Psoas muscle (tissue), 8 donors: Measurements from ENCODE around the gene IFRD1. TPM values are rescaled to one million over a fixed set of nuclear protein-coding genes. Genes with fewer than 3 reads are reported as not detected.

ENCODE experiments used
- ATAC-seq, 4 donors: fragments of 200-7000 bp; cut with Tn5 transposase; one replicate each; pipeline ENCODE4 v1.9.1; 2020; ENCODE audit warnings: moderate library complexity in 3 of 4, mild to moderate bottlenecking in 2 of 4
- DNase-seq, 2 donors: peaks; one replicate each; pipeline ENCODE4 v3.0.0-alpha.2; 2020
- H3K27ac ChIP-seq: fragments of 200-600 bp; one replicate; pipeline ENCODE4 v1.8.0; 2022
- H3K27me3 ChIP-seq, 3 donors: fragments of 200-600 bp in 1 of 3; one replicate each; pipeline versions ENCODE4 v1.6.1 to v1.8.0; 2013 to 2022; ENCODE audit warnings: low read length in 2 of 3, mild to moderate bottlenecking in 2 of 3, moderate library complexity in 1 of 3; ENCODE audit not compliant: insufficient read depth in 3 of 3
- H3K36me3 ChIP-seq, 2 donors: fragments of 200-600 bp in 1 of 2; one replicate each; pipeline versions ENCODE4 v1.6.1 to v1.8.0; 2013 to 2022; ENCODE audit warnings: low read depth in 1 of 2, mild to moderate bottlenecking in 1 of 2, moderate library complexity in 1 of 2; ENCODE audit not compliant: insufficient read depth in 1 of 2
- H3K4me1 ChIP-seq: fragments of 200-600 bp; one replicate; pipeline ENCODE4 v1.8.0; 2022
- H3K4me3 ChIP-seq: fragments of 200-600 bp; one replicate; pipeline ENCODE4 v1.8.0; 2022; ENCODE audit warnings: mild to moderate bottlenecking
- H3K9me3 ChIP-seq: fragments of 200-600 bp; one replicate; pipeline ENCODE4 v1.8.0; 2022
- CTCF ChIP-seq: fragments of 200-600 bp; IDR thresholded peaks from one replicate; pipeline ENCODE4 v1.8.0; 2022; ENCODE audit warnings: antibody characterized with exemption
- WGBS, 3 donors: extraction: QIAGEN DNeasy Blood & Tissue Kit; methylation state at CpG; one replicate each; pipeline versions ENCODE4 v1.1.6 to v1.1.7; 2013; 5-methylcytosine and 5-hydroxymethylcytosine counted together
- intact Hi-C, 2 donors: fragments of 100-400 bp; cut with DNase I; formaldehyde crosslinking; loops; one replicate each; pipeline versions ENCODE4 v1.11.0 to v1.14.2; 2022
- long read RNA-seq, 2 donors: library from polyadenylated mRNA; unstranded; transcript quantifications; one replicate each; pipeline ENCODE4 v2.0.0, GENCODE V29; 2021
- polyA plus RNA-seq, 3 donors: library from polyadenylated mRNA; stranded (reverse); fragments of 200-250 nt; gene quantifications; one replicate each; pipeline ENCODE4 v1.2.3, GENCODE V29; 2013
- total RNA-seq, 4 donors: library from RNA; stranded (reverse); fragmentation: NEBNext Ultra II Directional in 2 of 4; extraction: Animal tissue kit (Norgen Biotek cat#: 25700) in 2 of 4; gene quantifications; one replicate each; pipeline versions ENCODE4 v1.2.1 to v1.2.4, GENCODE V29; 2021 to 2023
- donor health status: healthy with polysubstance abuse.
- donor health status: DM: no; HTN: no; CAD: no; lungs with moderate emphysema.
- donor health status: Bipolar disorder and iron deficiency.
- donor health status: healthy.
- donor health status: DM: yes; HTN: yes; CAD: no.
- donor health status: DM: no; HTN: no; CAD: no.
- donor health status: DM: no; HTN: no; CAD: no.
- donor health status: DM: yes; HTN: yes; CAD: no.

The IFRD1 gene, protein sequence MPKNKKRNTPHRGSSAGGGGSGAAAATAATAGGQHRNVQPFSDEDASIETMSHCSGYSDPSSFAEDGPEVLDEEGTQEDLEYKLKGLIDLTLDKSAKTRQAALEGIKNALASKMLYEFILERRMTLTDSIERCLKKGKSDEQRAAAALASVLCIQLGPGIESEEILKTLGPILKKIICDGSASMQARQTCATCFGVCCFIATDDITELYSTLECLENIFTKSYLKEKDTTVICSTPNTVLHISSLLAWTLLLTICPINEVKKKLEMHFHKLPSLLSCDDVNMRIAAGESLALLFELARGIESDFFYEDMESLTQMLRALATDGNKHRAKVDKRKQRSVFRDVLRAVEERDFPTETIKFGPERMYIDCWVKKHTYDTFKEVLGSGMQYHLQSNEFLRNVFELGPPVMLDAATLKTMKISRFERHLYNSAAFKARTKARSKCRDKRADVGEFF
- total RNA-seq (100 to 1,000 TPM in 1 of 4 donors, 10 to 100 TPM in 3; 43.7 to 163 (median 54.0) TPM), polyA plus RNA-seq (100 to 1,000 TPM in 1 of 3 donors, 10 to 100 TPM in 2; 34.7 to 153 (median 84.1) TPM)
- long read RNA-seq, donor 1, transcript IFRD1-202 (12 exons, 2,290 nt): major isoform, 42 of 51 reads
- long read RNA-seq, donor 1, partial matches to known transcripts: 1 of 51 reads
- long read RNA-seq, donor 1, other reads (novel, unspliced or antisense): 4 of 51 reads
- long read RNA-seq, donor 2, transcript IFRD1-205 (4 exons, 1,938 nt): minor isoform, 6 of 611 reads
- long read RNA-seq, donor 2, transcript IFRD1-202 (12 exons, 2,290 nt): major isoform, 563 of 611 reads
- long read RNA-seq, donor 2, partial matches to known transcripts: 10 of 611 reads
- long read RNA-seq, donor 2, other reads (novel, unspliced or antisense): 29 of 611 reads

- ATAC-seq (peak; percentile 83 to 89 (median 84)), DNase-seq (peak; percentile 99)
- Histone ChIP-seq H3K27ac (peak within 1 kb of the TSS; percentile 100), H3K4me1 (peaks cover 27% of the 10 kb centered on the region), H3K36me3 (peaks cover 0 to under 1% of the 10 kb centered on the region in 2 donors), H3K9me3 (no peaks in the 10 kb centered on the region), H3K4me3 (peak within 1 kb of the TSS; percentile 97), H3K27me3 (no peaks in the 10 kb centered on the region)
- intact Hi-C loops: loop anchor here in 1 of 2 donors (2.0 kb wide), 1 partner anchor 31 kb away; the partner anchor contains the start of gene LSMEM1
- WGBS, 3 donors: 0% methylated on average over 72 to 73 of the region's 73 CpGs
- TF ChIP-seq CTCF: no peak
Observed at GRCh38 chr7:112449902-112450806, at the start of gene IFRD1. Gene IFRD1 (plus strand): TSS chr7:112450460. CDS start chr7:112450689, 229 bp downstream.

- H3K27ac ChIP-seq: no peak overlapping the region
- no peak overlapping the region for H3K4me3 ChIP-seq
- TF ChIP-seq CTCF: no peak
- no peaks in the 10 kb centered on the region for H3K27me3 ChIP-seq
- H3K36me3 ChIP-seq: no peaks in the 10 kb centered on the region
- no peak for ATAC-seq
- H3K9me3 ChIP-seq: no peaks in the 10 kb centered on the region
- no peak for DNase-seq
- H3K4me1 ChIP-seq: no peaks in the 10 kb centered on the region
- intact Hi-C loops: no loop called here
Observed at GRCh38 chr7:112404321-112404720, 45.9 kb upstream of the IFRD1 start.

- no peaks in the 10 kb centered on the region for H3K27me3 ChIP-seq
- WGBS, 3 donors: 91 to 97% (median 94%) methylated on average over 1 of the region's 1 CpG
- no peak overlapping the region for H3K27ac ChIP-seq
- H3K9me3 ChIP-seq: no peaks in the 10 kb centered on the region
- DNase-seq (no peak), ATAC-seq (no peak)
- TF ChIP-seq CTCF: no peak
- no peaks in the 10 kb centered on the region for H3K36me3 ChIP-seq
- H3K4me1 ChIP-seq: no peaks in the 10 kb centered on the region
- intact Hi-C loops: no loop called here
- no peak overlapping the region for H3K4me3 ChIP-seq
Observed at GRCh38 chr7:112405286-112405685, 45.0 kb upstream of the IFRD1 start.

DNA sequence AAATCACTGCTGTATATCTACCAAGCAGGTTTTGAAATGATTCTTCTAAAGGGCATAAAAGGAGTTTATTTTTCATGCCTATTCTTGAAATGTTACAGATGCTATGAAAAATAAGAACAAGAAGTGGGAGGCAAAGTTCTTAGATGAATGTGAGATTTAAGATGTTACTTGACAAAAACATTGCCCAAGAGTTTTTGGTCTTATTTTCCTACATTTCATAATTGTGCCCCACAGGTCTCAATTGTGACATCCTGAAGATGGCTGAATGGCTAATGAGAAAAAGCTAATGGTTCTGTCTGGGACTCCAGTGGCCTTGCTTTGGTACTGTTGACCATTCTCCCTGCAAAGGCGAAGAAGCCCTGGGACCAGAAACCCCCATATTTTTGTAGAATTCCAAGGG, 43.0 kb upstream of the IFRD1 start:
- 97 to 100% (median 97%) methylated on average over 1 of the region's 1 CpG for WGBS, 3 donors
- no peaks in the 10 kb centered on the region for H3K27me3 ChIP-seq
- H3K4me3 ChIP-seq: no peak overlapping the region
- no peak for TF ChIP-seq CTCF
- DNase-seq: no peak
- no peaks in the 10 kb centered on the region for H3K9me3 ChIP-seq
- intact Hi-C loops: no loop called here
- H3K27ac ChIP-seq: no peak overlapping the region
- no peak for ATAC-seq
- no peaks in the 10 kb centered on the region for H3K36me3 ChIP-seq
- no peaks in the 10 kb centered on the region for H3K4me1 ChIP-seq
